HG02852 (cell line): ENCODE data around the gene RIC8A.

Experiments
- ATAC-seq: cut with Tn5 transposase; IDR thresholded peaks from one replicate; pipeline ENCODE4 v1.9.1; 2021; ENCODE audit warnings: mild to moderate bottlenecking, moderate library complexity; ENCODE audit not compliant: unreplicated experiment

Gene RIC8A

GRCh38 chr11:240315-240714, 32.8 kb downstream of the RIC8A start:
- no peak for ATAC-seq

GRCh38 chr11:241634-242033, 34.1 kb downstream of the RIC8A start:
- ATAC-seq = no peak

- ATAC-seq = no peak
These were observed 36.9 kb downstream of the RIC8A start for GRCh38 chr11:244376-244775.

GRCh38 chr11:249062-249461, 41.6 kb downstream of the RIC8A start:
- ATAC-seq = no peak

- no peak for ATAC-seq
These were observed 42.8 kb downstream of the RIC8A start for GRCh38 chr11:250274-250673.

GRCh38 chr11:250740-251299, 43.3 kb downstream of the RIC8A start:
- ATAC-seq = no peak

GRCh38 chr11:251550-251949, 44.0 kb downstream of the RIC8A start:
- no peak for ATAC-seq

- no peak for ATAC-seq
These were observed 45.2 kb downstream of the RIC8A start for GRCh38 chr11:252666-253065.

GRCh38 chr11:253160-253885, 45.8 kb downstream of the RIC8A start:
- ATAC-seq = no peak

- no peak for ATAC-seq
These were observed 46.4 kb downstream of the RIC8A start for GRCh38 chr11:253886-254270.

- ATAC-seq = no peak
These were observed 47.7 kb downstream of the RIC8A start for GRCh38 chr11:255176-255575.

- no peak for ATAC-seq
These were observed 48.3 kb downstream of the RIC8A start for GRCh38 chr11:255816-256215.

GRCh38 chr11:256952-257737, 49.6 kb downstream of the RIC8A start:
- no peak for ATAC-seq

GRCh38 chr11:257766-258493, 50.4 kb downstream of the RIC8A start:
- no peak for ATAC-seq

GRCh38 chr11:259413-259812, 51.9 kb downstream of the RIC8A start:
- ATAC-seq = no peak

- ATAC-seq = no peak
These were observed 54.1 kb downstream of the RIC8A start for GRCh38 chr11:261624-262023.
